ENCODE data around the gene SPRYD3.
"Not testable (repeated sequence)": the region's sequence is repeated elsewhere in the genome, so short reads cannot be mapped to it uniquely, and the experiment has no call there.

Gene SPRYD3

GRCh38 chr12:53047221-53048032 lies 31.8 kb downstream of the SPRYD3 start:
- Mint-ChIP-seq H3K36me3 (ENCODE audit: low read depth) (peaks cover 8% of the 10 kb centered on the region), H3K4me1 (ENCODE audit: low read depth) (peaks cover 19% of the 10 kb centered on the region), H3K4me3 (peak overlapping the region; percentile 28), H3K27ac (no peak overlapping the region), H3K27me3 (ENCODE audit: low read depth) (no peaks in the 10 kb centered on the region), H3K9me3 (no peaks in the 10 kb centered on the region)

GRCh38 chr12:53046655-53047220 lies 32.5 kb downstream of the SPRYD3 start:
- peaks cover 14% of the 10 kb centered on the region for H3K36me3 Mint-ChIP-seq (ENCODE audit: low read depth)
- H3K27ac Mint-ChIP-seq, result peak overlapping the region; percentile 75
- H3K9me3 Mint-ChIP-seq, result no peaks in the 10 kb centered on the region
- H3K4me1 Mint-ChIP-seq (ENCODE audit: low read depth), result peaks cover 16% of the 10 kb centered on the region
- peak overlapping the region; percentile 96 for H3K4me3 Mint-ChIP-seq
- H3K27me3 Mint-ChIP-seq (ENCODE audit: low read depth), result no peaks in the 10 kb centered on the region

DNA sequence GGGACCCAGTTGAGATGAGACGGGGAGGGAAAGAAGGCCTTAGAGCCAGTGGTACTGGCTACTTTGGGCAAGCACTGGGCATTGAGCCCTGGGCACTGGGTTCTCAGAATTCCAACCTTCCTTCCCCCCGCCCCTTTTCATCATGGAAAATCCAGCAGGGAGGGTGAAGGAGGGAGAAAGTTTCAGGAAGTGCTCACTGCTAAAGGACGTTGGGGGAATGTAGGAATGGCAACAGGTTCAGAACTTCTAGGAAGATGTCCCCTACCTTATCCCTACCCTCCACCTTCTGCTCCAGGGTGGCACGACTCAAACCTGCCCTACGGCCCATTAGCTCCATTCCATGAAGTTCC lies 33.5 kb downstream of the SPRYD3 start:
- H3K9me3 Mint-ChIP-seq, result no peaks in the 10 kb centered on the region
- no peak overlapping the region for H3K27ac Mint-ChIP-seq
- peaks cover 17% of the 10 kb centered on the region for H3K36me3 Mint-ChIP-seq (ENCODE audit: low read depth)
- H3K4me1 Mint-ChIP-seq (ENCODE audit: low read depth), result peaks cover 16% of the 10 kb centered on the region
- no peaks in the 10 kb centered on the region for H3K27me3 Mint-ChIP-seq (ENCODE audit: low read depth)
- peak overlapping the region; percentile 96 for H3K4me3 Mint-ChIP-seq

DNA sequence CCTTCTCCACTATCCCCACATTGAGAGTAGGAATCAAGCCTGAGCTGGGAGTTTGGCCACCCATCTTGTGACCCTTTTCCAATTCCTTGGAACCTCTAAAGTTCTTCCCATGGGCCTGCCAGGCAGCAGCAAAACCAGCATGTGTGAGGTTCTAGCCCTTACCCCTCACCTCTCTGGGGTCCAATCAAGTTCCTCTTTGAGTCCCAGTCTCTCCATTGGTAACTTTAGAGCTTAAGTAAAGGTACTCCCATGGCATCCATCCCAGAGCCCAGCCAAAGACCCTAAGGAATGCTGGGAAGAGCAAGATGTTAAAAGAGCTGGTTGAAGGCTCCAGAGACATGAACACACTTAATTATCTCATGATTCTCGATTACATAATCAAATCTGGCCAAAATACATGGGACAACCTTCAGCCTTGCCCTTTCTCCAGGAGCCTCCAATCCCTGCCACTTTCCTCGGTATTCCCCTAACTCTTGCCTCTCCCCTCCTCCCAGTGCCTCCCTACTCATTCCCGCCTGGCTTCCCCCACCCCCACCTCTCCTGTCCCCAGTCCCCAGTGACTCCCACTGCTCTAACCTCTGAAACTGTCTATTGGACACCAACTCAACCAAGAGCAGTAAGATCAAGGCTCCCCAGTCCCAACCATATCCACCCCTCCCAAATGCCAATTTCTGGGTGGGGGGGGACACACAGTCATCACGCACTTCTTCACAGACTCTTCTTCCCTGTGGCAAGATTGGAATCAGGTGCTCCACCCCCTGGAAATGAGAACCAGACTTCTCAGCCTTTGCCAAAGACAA lies 34.1 kb downstream of the SPRYD3 start:
- H3K36me3 Mint-ChIP-seq (ENCODE audit: low read depth), result peaks cover 18% of the 10 kb centered on the region
- H3K4me3 Mint-ChIP-seq, result peak overlapping the region; percentile 31
- H3K27me3 Mint-ChIP-seq (ENCODE audit: low read depth), result no peaks in the 10 kb centered on the region
- H3K9me3 Mint-ChIP-seq, result no peaks in the 10 kb centered on the region
- H3K27ac Mint-ChIP-seq, result peak overlapping the region; percentile 42
- peaks cover 16% of the 10 kb centered on the region for H3K4me1 Mint-ChIP-seq (ENCODE audit: low read depth)

DNA sequence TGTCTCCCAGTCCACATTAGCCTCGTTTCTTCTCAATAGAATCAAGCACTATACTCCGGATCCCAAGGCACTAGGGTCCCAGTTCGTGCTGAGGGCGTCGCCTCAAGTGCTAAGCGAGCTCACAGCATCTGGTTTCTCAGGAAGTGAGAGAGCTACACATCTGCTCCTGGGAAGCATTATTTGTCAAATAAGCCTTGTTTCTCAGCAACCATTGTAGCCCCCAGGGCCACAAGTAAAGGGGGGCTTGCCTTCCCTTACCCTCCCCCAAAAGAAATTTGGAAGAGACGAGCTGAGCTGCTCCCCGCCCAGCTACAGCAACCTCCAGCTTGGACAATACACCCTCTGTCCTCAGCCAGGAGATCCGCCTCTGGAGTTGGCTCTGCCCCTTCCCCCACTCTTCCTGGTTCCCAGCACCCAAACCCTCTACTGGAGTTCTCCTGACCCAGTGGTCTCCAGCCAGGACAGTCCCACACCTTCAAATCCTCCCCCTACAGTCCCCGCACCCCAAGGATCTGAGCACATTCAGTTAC lies 35.1 kb downstream of the SPRYD3 start:
- Mint-ChIP-seq H3K27ac (no peak overlapping the region), H3K36me3 (ENCODE audit: low read depth) (peaks cover 24% of the 10 kb centered on the region), H3K27me3 (ENCODE audit: low read depth) (no peaks in the 10 kb centered on the region), H3K4me1 (ENCODE audit: low read depth) (peaks cover 18% of the 10 kb centered on the region), H3K4me3 (no peak overlapping the region), H3K9me3 (no peaks in the 10 kb centered on the region)

DNA sequence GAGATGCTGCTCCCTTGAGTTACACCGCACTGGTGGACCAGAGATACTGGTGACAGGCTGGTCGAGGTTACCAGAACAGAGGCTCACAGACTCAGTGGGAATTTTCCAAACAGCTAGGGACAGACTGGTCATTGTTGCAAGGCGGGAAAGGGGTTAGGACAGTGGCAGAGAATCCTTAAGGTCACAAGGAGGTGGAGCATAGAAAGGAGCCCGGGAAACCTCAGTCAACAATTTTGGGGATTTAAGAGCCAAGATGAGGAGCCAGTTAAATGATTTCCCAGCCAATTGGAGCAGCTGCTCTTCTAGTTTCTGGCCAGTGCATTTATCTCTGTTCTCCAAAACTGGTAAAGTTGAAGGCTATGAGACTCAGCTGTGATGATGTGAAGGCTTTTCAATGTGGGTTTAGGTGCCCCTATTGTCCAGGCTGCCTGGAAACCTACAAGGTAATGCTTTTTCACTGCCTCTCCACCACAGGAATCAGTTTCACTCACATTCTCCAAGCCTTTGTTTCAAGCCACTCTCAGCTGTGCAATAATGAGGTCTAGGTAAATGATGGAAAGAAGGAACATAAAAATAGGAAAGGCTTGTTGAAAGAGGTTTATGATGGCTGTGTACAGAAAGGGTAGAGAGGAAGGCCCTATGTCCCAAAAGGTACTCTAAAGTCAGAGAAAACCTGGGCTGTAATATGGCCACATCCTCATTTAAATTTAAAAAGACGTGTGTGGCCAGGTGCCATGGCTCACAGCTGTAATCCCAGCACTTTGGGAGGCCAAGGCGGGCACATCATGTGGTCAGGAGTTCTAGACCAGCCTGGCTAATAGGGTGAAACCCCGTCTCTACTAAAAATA lies 36.4 kb downstream of the SPRYD3 start:
- H3K4me1 Mint-ChIP-seq (ENCODE audit: low read depth), result peaks cover 26% of the 10 kb centered on the region
- no peak overlapping the region for H3K27ac Mint-ChIP-seq
- H3K4me3 Mint-ChIP-seq, result no peak overlapping the region
- H3K9me3 Mint-ChIP-seq, result no peaks in the 10 kb centered on the region
- H3K27me3 Mint-ChIP-seq (ENCODE audit: low read depth), result no peaks in the 10 kb centered on the region
- H3K36me3 Mint-ChIP-seq (ENCODE audit: low read depth), result peaks cover 34% of the 10 kb centered on the region

- Mint-ChIP-seq H3K4me3 (no peak overlapping the region), H3K4me1 (ENCODE audit: low read depth) (peaks cover 18% of the 10 kb centered on the region), H3K27me3 (ENCODE audit: low read depth) (no peaks in the 10 kb centered on the region), H3K27ac (no peak overlapping the region), H3K36me3 (ENCODE audit: low read depth) (peaks cover 48% of the 10 kb centered on the region), H3K9me3 (no peaks in the 10 kb centered on the region)
These were observed 39.3 kb downstream of the SPRYD3 start for GRCh38 chr12:53039851-53040250.

DNA sequence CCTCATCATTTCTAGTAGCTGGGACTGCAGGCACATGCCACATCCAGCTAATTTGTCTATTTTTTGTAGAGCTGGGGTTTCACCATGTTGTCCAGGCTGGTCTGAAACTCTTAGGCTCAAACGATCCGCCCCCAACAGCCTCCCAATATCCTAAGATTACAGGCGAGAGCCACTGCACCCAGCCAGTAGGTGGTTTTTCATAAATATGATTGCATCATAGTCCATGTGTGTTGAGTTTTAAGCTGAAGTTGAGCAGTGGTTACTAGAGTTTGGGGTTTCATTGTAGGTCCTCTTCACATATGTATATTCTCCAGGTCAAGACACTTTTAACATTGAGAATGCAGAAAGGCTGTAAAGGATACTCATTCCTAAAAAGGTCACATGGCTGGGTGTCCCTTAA lies 42.4 kb downstream of the SPRYD3 start:
- Mint-ChIP-seq H3K36me3 (ENCODE audit: low read depth) (peaks cover 54% of the 10 kb centered on the region), H3K27ac (no peak overlapping the region), H3K9me3 (no peaks in the 10 kb centered on the region), H3K4me1 (ENCODE audit: low read depth) (peaks cover 22% of the 10 kb centered on the region), H3K4me3 (no peak overlapping the region), H3K27me3 (ENCODE audit: low read depth) (no peaks in the 10 kb centered on the region)

DNA sequence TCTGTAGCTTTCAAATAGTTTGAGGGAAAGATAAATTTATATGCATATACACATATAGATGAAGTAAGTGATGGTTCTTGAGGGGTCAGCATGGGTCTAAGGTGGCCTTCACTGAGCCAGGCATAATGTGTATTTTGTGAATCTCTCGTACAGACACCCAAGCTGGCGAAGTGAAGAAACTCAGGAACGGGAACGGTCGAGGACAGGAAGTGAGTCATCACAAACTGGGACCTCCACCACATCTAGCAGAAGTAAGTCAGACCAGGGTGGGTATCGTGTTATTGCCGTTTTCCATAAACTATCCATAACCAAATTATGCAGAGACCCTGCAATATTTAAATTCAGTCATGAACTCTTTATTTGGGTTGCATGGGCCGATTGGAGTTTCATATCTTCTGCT lies 44.7 kb downstream of the SPRYD3 start:
- Mint-ChIP-seq H3K27me3 (ENCODE audit: low read depth) (no peaks in the 10 kb centered on the region), H3K36me3 (ENCODE audit: low read depth) (peaks cover 56% of the 10 kb centered on the region), H3K9me3 (no peaks in the 10 kb centered on the region), H3K4me3 (no peak overlapping the region), H3K27ac (peak overlapping the region; percentile 45), H3K4me1 (ENCODE audit: low read depth) (peaks cover 23% of the 10 kb centered on the region)

DNA sequence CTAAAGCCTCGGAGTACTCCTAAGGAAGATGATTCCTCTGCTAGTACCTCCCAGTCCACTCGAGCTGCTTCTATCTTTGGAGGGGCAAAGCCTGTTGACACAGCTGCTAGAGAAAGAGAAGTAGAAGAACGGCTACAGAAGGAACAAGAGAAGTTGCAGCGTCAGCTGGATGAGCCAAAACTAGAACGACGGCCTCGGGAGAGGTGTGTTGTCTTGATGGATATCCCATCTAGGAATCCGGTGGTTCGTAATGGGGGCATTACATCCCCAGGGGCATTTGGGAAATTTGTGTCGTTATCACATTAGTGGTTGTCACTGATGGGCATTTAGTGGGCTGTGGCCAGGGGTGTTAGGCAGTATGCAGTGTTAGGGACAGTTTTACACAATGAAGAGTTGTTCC lies 45.4 kb downstream of the SPRYD3 start:
- peaks cover 18% of the 10 kb centered on the region for H3K4me1 Mint-ChIP-seq (ENCODE audit: low read depth)
- H3K27me3 Mint-ChIP-seq (ENCODE audit: low read depth); H3K4me3 Mint-ChIP-seq; H3K9me3 Mint-ChIP-seq; H3K27ac Mint-ChIP-seq: not testable (repeated sequence)
- H3K36me3 Mint-ChIP-seq (ENCODE audit: low read depth), result peaks cover 51% of the 10 kb centered on the region

GRCh38 chr12:53031616-53032015 lies 47.6 kb downstream of the SPRYD3 start:
- H3K27me3 Mint-ChIP-seq (ENCODE audit: low read depth), result no peaks in the 10 kb centered on the region
- H3K27ac Mint-ChIP-seq, result no peak overlapping the region
- peaks cover 42% of the 10 kb centered on the region for H3K36me3 Mint-ChIP-seq (ENCODE audit: low read depth)
- no peaks in the 10 kb centered on the region for H3K9me3 Mint-ChIP-seq
- H3K4me1 Mint-ChIP-seq (ENCODE audit: low read depth), result peaks cover 9% of the 10 kb centered on the region
- H3K4me3 Mint-ChIP-seq, result no peak overlapping the region

- not testable (repeated sequence) for H3K4me1 Mint-ChIP-seq (ENCODE audit: low read depth); H3K27me3 Mint-ChIP-seq (ENCODE audit: low read depth); H3K9me3 Mint-ChIP-seq; H3K27ac Mint-ChIP-seq; H3K4me3 Mint-ChIP-seq
- peaks cover 42% of the 10 kb centered on the region for H3K36me3 Mint-ChIP-seq (ENCODE audit: low read depth)
These were observed 52.2 kb downstream of the SPRYD3 start for GRCh38 chr12:53027014-53027413.

- H3K36me3 Mint-ChIP-seq (ENCODE audit: low read depth), result peaks cover 39% of the 10 kb centered on the region
- no peak overlapping the region for H3K27ac Mint-ChIP-seq
- no peaks in the 10 kb centered on the region for H3K9me3 Mint-ChIP-seq
- H3K4me3 Mint-ChIP-seq, result no peak overlapping the region
- no peaks in the 10 kb centered on the region for H3K27me3 Mint-ChIP-seq (ENCODE audit: low read depth)
- no peaks in the 10 kb centered on the region for H3K4me1 Mint-ChIP-seq (ENCODE audit: low read depth)
These were observed 53.9 kb downstream of the SPRYD3 start for GRCh38 chr12:53025250-53025649.

GRCh38 chr12:53014709-53015108 lies 64.5 kb downstream of the SPRYD3 start:
- peaks cover 24% of the 10 kb centered on the region for H3K36me3 Mint-ChIP-seq (ENCODE audit: low read depth)
- no peaks in the 10 kb centered on the region for H3K9me3 Mint-ChIP-seq
- H3K4me1 Mint-ChIP-seq (ENCODE audit: low read depth), result peaks cover 22% of the 10 kb centered on the region
- no peak overlapping the region for H3K4me3 Mint-ChIP-seq
- no peak overlapping the region for H3K27ac Mint-ChIP-seq
- H3K27me3 Mint-ChIP-seq (ENCODE audit: low read depth), result no peaks in the 10 kb centered on the region
